ENCODE data around the gene PLEKHA4. TPM values are rescaled to one million over a fixed set of nuclear protein-coding genes. Genes with fewer than 3 reads are reported as not detected.

The PLEKHA4 gene
- total and polyA plus RNA-seq, 9 of the 15 experiments (the other 6 are each of a cell fraction or from before 2014, with no cell fraction given): 0.07 to 30.8 (median 11.4) TPM

DNA sequence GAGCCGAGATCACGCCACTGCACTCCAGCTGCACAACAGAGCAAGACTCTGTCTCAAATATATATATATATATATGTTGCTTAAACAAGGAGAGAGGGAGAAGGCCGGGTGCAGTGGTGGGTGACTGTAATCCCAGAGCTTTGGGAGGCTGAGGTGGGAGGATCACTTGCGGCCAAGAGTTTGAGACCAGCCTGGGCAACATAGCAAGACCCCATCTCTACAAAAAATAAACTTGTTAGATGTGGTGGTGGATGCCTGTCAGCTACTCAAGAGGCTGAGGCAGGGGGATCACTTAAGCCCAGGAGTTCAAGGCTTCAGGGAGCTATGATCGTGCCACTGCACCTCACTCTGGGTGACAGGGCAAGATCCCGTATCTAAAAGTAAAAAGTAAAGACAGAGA is 26.8 kb downstream of the PLEKHA4 start:
- no peaks in the 10 kb centered on the region for H3K79me2 ChIP-seq (ENCODE audit: control insufficient read depth, insufficient read depth, low read length)
- ChIA-PET CTCF (ENCODE audit: low intra/inter-chr PET ratio) (interaction anchor here (3.7 kb wide), 1 partner anchor 53 kb away, joined by 34 read pairs; no protein-coding TSS in a partner anchor), POLR2A (interaction anchor here (0.8 to 2.6 kb wide), 5 partner anchors 14 to 126 kb away, joined by 3 to 16 read pairs (median 5); no protein-coding TSS in a partner anchor)
- no peak for FAIRE-seq
- no peak overlapping the region for H3K4me3 ChIP-seq
- H4K20me1 ChIP-seq (replicated peaks; ENCODE audit: control insufficient read depth, insufficient read depth, low read length): no peaks in the 10 kb centered on the region
- H3K4me1 ChIP-seq (replicated peaks in 1 of 2; ENCODE audit: control insufficient read depth in 2 of 2, insufficient read depth in 2 of 2, low read length in 2 of 2): peaks cover 6 to 19% of the 10 kb centered on the region in 2 experiments; a peak in 4 of 5 replicates
- no peak overlapping the region for H2AFZ ChIP-seq (ENCODE audit: low read depth, low read length)
- ATAC-seq: no peak
- intact Hi-C loops (cut with micrococcal nuclease): no loop called here
- H3K27me3 ChIP-seq (ENCODE audit: control insufficient read depth in 2 of 2, insufficient read depth in 2 of 2, low read length in 2 of 2): no peaks in the 10 kb centered on the region
- in situ Hi-C loops (cut with MboI): loop anchor here (5.0 kb wide), 1 partner anchor 49 kb away; no protein-coding TSS in a partner anchor
- DNase-seq (ENCODE audit: extremely low read depth in 1 of 4, low spot score in 3 of 4): no peak
- no peak overlapping the region for H3K4me2 ChIP-seq (ENCODE audit: insufficient read depth, low read length)
- H3K9ac ChIP-seq (ENCODE audit: insufficient read depth in 1 of 2, low read depth in 2 of 2, low read length in 2 of 2): no peak overlapping the region
- BruUV-seq (replicated peaks): no TSS peak
- H3K9me3 ChIP-seq (replicated peaks; ENCODE audit: control insufficient read depth, insufficient read depth, low read depth, low read length): no peaks in the 10 kb centered on the region
- WGBS (ENCODE audit: insufficient coverage, low coverage, missing lambda C conversion rate): 80% methylated on average over 6 of the region's 6 CpGs
- H3K36me3 ChIP-seq (ENCODE audit: control insufficient read depth, insufficient read depth, low read length): peaks cover 14% of the 10 kb centered on the region
- H3K9me1 ChIP-seq (ENCODE audit: control insufficient read depth, insufficient read depth, low read length): no peaks in the 10 kb centered on the region
- no peak overlapping the region for H3K27ac ChIP-seq (ENCODE audit: extremely low read depth, low read depth, low read length)
- TF ChIP-seq, protein P1, sequence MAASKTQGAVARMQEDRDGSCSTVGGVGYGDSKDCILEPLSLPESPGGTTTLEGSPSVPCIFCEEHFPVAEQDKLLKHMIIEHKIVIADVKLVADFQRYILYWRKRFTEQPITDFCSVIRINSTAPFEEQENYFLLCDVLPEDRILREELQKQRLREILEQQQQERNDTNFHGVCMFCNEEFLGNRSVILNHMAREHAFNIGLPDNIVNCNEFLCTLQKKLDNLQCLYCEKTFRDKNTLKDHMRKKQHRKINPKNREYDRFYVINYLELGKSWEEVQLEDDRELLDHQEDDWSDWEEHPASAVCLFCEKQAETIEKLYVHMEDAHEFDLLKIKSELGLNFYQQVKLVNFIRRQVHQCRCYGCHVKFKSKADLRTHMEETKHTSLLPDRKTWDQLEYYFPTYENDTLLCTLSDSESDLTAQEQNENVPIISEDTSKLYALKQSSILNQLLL (CRISPR knock-in tag; IDR thresholded peaks at IDR 0.05; ENCODE audit: borderline replicate concordance): no peak
- peak; percentile 28 for TF ChIP-seq RBM25 (IDR thresholded peaks at IDR 0.05; ENCODE audit: low read depth, low read length, severe bottlenecking)
- no peak for TF ChIP-seq CEBPB (tag; IDR thresholded peaks at IDR 0.05)
- TF ChIP-seq KDM2B (CRISPR knock-in tag; IDR thresholded peaks at IDR 0.05): no peak
- TF ChIP-seq MBD2 (IDR thresholded peaks at IDR 0.05; ENCODE audit: borderline replicate concordance, low read depth): no peak
- no peak for TF ChIP-seq NR2C1 (IDR thresholded peaks at IDR 0.05)
- TF ChIP-seq NR2C1 (tag; IDR thresholded peaks at IDR 0.05): no peak
- TF ChIP-seq, protein P2, sequence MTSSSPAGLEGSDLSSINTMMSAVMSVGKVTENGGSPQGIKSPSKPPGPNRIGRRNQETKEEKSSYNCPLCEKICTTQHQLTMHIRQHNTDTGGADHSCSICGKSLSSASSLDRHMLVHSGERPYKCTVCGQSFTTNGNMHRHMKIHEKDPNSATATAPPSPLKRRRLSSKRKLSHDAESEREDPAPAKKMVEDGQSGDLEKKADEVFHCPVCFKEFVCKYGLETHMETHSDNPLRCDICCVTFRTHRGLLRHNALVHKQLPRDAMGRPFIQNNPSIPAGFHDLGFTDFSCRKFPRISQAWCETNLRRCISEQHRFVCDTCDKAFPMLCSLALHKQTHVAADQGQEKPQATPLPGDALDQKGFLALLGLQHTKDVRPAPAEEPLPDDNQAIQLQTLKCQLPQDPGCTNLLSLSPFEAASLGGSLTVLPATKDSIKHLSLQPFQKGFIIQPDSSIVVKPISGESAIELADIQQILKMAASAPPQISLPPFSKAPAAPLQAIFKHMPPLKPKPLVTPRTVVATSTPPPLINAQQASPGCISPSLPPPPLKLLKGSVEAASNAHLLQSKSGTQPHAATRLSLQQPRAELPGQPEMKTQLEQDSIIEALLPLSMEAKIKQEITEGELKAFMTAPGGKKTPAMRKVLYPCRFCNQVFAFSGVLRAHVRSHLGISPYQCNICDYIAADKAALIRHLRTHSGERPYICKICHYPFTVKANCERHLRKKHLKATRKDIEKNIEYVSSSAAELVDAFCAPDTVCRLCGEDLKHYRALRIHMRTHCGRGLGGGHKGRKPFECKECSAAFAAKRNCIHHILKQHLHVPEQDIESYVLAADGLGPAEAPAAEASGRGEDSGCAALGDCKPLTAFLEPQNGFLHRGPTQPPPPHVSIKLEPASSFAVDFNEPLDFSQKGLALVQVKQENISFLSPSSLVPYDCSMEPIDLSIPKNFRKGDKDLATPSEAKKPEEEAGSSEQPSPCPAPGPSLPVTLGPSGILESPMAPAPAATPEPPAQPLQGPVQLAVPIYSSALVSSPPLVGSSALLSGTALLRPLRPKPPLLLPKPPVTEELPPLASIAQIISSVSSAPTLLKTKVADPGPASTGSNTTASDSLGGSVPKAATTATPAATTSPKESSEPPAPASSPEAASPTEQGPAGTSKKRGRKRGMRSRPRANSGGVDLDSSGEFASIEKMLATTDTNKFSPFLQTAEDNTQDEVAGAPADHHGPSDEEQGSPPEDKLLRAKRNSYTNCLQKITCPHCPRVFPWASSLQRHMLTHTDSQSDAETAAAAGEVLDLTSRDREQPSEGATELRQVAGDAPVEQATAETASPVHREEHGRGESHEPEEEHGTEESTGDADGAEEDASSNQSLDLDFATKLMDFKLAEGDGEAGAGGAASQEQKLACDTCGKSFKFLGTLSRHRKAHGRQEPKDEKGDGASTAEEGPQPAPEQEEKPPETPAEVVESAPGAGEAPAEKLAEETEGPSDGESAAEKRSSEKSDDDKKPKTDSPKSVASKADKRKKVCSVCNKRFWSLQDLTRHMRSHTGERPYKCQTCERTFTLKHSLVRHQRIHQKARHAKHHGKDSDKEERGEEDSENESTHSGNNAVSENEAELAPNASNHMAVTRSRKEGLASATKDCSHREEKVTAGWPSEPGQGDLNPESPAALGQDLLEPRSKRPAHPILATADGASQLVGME (CRISPR knock-in tag; IDR thresholded peaks at IDR 0.05): no peak
- no peak for TF ChIP-seq STAT5B (CRISPR knock-in tag; IDR thresholded peaks at IDR 0.05)
- TF ChIP-seq, protein P3, sequence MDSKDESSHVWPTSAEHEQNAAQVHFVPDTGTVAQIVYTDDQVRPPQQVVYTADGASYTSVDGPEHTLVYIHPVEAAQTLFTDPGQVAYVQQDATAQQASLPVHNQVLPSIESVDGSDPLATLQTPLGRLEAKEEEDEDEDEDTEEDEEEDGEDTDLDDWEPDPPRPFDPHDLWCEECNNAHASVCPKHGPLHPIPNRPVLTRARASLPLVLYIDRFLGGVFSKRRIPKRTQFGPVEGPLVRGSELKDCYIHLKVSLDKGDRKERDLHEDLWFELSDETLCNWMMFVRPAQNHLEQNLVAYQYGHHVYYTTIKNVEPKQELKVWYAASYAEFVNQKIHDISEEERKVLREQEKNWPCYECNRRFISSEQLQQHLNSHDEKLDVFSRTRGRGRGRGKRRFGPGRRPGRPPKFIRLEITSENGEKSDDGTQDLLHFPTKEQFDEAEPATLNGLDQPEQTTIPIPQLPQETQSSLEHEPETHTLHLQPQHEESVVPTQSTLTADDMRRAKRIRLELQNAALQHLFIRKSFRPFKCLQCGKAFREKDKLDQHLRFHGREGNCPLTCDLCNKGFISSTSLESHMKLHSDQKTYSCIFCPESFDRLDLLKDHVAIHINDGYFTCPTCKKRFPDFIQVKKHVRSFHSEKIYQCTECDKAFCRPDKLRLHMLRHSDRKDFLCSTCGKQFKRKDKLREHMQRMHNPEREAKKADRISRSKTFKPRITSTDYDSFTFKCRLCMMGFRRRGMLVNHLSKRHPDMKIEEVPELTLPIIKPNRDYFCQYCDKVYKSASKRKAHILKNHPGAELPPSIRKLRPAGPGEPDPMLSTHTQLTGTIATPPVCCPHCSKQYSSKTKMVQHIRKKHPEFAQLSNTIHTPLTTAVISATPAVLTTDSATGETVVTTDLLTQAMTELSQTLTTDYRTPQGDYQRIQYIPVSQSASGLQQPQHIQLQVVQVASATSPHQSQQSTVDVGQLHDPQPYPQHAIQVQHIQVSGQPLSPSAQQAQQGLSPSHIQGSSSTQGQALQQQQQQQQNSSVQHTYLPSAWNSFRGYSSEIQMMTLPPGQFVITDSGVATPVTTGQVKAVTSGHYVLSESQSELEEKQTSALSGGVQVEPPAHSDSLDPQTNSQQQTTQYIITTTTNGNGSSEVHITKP (IDR thresholded peaks at IDR 0.05; ENCODE audit: partially characterized antibody): no peak
